AG09319 (cell line): ENCODE measurements around the gene PEX10.

ENCODE experiments used
- DNase-seq: peaks from one replicate; pipeline ENCODE4 v3.0.0-alpha.2; 2010; ENCODE audit warnings: low read depth; ENCODE audit errors: extremely low read depth
- CTCF ChIP-seq: IDR thresholded peaks from 2 replicates; pipeline ENCODE4 v1.5.1; 2011; ENCODE audit warnings: low read depth, mild to moderate bottlenecking, inconsistent platforms, low read length, moderate library complexity

Gene PEX10

GRCh38 chr1:2358651-2359640 lies 53.4 kb downstream of the PEX10 start:
- no peak for TF ChIP-seq CTCF
- no peak for DNase-seq

- DNase-seq: no peak
- no peak for TF ChIP-seq CTCF
Measured at GRCh38 chr1:2358072-2358471, 54.3 kb downstream of the PEX10 start.

- DNase-seq: no peak
- no peak for TF ChIP-seq CTCF
Measured at GRCh38 chr1:2356911-2357845, 55.2 kb downstream of the PEX10 start.

- no peak for DNase-seq
- TF ChIP-seq CTCF: no peak
Measured at GRCh38 chr1:2356401-2356800, 56.0 kb downstream of the PEX10 start.

GRCh38 chr1:2355373-2356261 lies 56.7 kb downstream of the PEX10 start:
- TF ChIP-seq CTCF: no peak
- DNase-seq: no peak

DNA sequence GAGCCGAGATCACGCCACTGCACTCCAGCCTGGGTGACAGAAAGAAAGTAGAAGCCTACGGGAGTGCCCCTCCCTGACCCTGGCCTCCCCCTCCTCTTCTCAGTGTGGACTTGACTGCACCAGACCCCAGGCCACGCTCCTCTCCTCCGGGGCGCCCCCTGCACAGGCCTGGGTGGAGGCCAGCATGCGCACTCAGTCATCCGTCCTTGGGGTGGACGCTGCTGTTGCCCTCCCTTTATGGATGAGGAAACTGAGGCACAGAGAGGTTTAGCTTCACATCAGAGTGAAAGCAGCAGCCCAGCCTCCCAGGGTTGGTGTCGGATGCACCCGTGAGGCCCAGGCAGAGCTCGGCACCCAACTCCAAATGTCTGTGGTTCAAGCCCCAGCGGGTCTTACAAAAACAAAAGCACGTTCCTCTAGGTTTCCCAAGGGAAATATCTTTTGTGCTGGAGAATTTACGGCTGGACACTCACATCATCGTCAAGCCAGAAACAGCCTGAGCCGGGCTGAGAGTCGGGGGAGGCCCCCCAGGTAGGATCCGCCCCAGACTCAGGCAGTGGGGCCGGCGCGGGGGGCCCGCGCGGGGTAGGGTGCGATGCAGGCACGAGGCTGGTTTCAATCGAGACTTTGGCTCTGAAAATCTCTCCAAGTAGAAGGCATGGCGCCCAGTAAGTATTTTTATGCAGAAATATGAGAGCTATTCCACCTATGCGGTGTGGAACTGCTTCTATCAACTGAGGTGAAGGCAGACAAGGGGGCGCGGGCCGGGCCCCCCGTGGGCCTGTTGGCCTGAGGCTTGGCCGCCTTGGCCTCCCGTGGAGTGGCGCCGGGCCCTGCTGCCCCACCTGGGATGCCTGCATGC lies 57.6 kb downstream of the PEX10 start:
- no peak for TF ChIP-seq CTCF
- DNase-seq: no peak
